Retinal pigment epithelial cell (primary cell): Measurements from ENCODE around the gene PTGES2.

ENCODE experiments used
- DNase-seq: peaks from one replicate; pipeline ENCODE4 v3.0.0-alpha.2; 2010; ENCODE audit warnings: low read depth
- H3K4me3 ChIP-seq: 2 replicates; pipeline ENCODE4 v1.5.1; 2011; ENCODE audit warnings: mild to moderate bottlenecking, low read length, control low read depth, moderate library complexity
- CTCF ChIP-seq: conservative IDR thresholded peaks from 2 replicates; pipeline ENCODE4 v1.5.1; 2011; ENCODE audit warnings: low read depth, low read length, control low read depth, inconsistent platforms

PTGES2 gene

GRCh38 chr9:128167209-128167608 lies 39.7 kb upstream of the PTGES2 start:
- DNase-seq, result no peak
- no peak for TF ChIP-seq CTCF
- H3K4me3 ChIP-seq, result no peak overlapping the region

GRCh38 chr9:128166169-128166568 lies 38.6 kb upstream of the PTGES2 start:
- TF ChIP-seq CTCF, result no peak
- no peak for DNase-seq
- no peak overlapping the region for H3K4me3 ChIP-seq

GRCh38 chr9:128164307-128164885 lies 36.9 kb upstream of the PTGES2 start:
- no peak overlapping the region for H3K4me3 ChIP-seq
- DNase-seq, result peak; percentile 86
- TF ChIP-seq CTCF, result no peak

- DNase-seq, result no peak
- TF ChIP-seq CTCF, result no peak
- H3K4me3 ChIP-seq, result no peak overlapping the region
Measured at GRCh38 chr9:128163523-128164306, 36.2 kb upstream of the PTGES2 start.

- no peak for DNase-seq
- H3K4me3 ChIP-seq, result no peak overlapping the region
- no peak for TF ChIP-seq CTCF
Measured at GRCh38 chr9:128163027-128163515, 35.5 kb upstream of the PTGES2 start.

- no peak for TF ChIP-seq CTCF
Measured at GRCh38 chr9:128162215-128163026, 34.9 kb upstream of the PTGES2 start.

More at GRCh38 chr9:128162215-128163026, 34.9 kb upstream of the PTGES2 start:
- DNase-seq, result no peak
- no peak overlapping the region for H3K4me3 ChIP-seq
